GM12892 (cell line): ENCODE results near the gene TMUB2.

Source experiments
- POLR2A ChIP-seq: IDR thresholded peaks from 2 replicates; pipeline ENCODE4 v1.6.1; 2011; ENCODE audit warnings: low read depth, low read length, control low read depth
- TAF1 ChIP-seq: IDR thresholded peaks from 2 replicates; pipeline ENCODE4 v1.6.1; 2011; ENCODE audit warnings: low read depth, mild to moderate bottlenecking, control low read depth, low read length, borderline replicate concordance

DNA sequence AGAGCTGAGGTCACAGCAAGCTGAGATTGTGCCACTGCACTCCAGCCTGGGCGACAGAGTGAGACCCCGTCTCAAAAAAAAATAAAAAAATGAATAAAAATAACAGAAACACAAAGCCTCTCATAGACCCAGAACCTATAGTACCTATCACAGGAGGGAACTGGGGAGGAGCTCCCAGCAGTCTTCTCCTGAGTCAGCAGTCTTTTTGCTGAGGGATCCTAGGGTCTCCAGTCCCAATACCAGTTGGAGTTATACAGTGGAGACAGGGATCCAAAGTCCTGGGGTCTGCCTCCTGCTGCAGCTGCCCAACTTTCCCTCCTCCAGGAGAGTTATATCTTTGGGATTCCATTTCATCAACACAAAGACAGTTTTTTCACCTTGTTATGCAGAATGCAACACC is 3.7 kb upstream of the TMUB2 start:
- TF ChIP-seq TAF1, result no peak
- TF ChIP-seq POLR2A, result no peak
